DOHH2 (cell line): ENCODE data around the gene MS4A15.
"Not testable (repeated sequence)": the region's sequence is repeated elsewhere in the genome, so short reads cannot be mapped to it uniquely, and the experiment has no call there.

ENCODE experiments used
- H3F3A ChIP-seq: fragments of 200-600 bp; sonication (generic), shearing (Covaris generic); 2 replicates; pipeline ENCODE4 v1.6.0; 2016; ENCODE audit warnings: antibody characterized with exemption, mild to moderate bottlenecking; ENCODE audit not compliant: control insufficient read depth, insufficient read depth
- H3K27ac ChIP-seq: fragments of 200-600 bp; sonication (generic); 2 replicates; pipeline ENCODE4 v1.5.1; 2014; ENCODE audit warnings: low read depth, mild to moderate bottlenecking, low read length, moderate library complexity
- H3K27me3 ChIP-seq: fragments of 200-600 bp; sonication (generic); 2 replicates; pipeline ENCODE4 v1.6.1; 2014; ENCODE audit warnings: mild to moderate bottlenecking, low read length, mixed read lengths; ENCODE audit not compliant: control insufficient read depth
- H3K36me3 ChIP-seq: fragments of 200-600 bp; sonication (generic); 2 replicates; pipeline ENCODE4 v1.6.1; 2014; ENCODE audit warnings: mild to moderate bottlenecking, low read length, moderate library complexity, mixed read lengths; ENCODE audit not compliant: control insufficient read depth
- H3K4me1 ChIP-seq: fragments of 200-600 bp; sonication (generic); 2 replicates; pipeline ENCODE4 v1.6.1; 2014; ENCODE audit warnings: mild to moderate bottlenecking, low read length, mixed read lengths; ENCODE audit not compliant: control insufficient read depth
- H3K4me2 ChIP-seq: fragments of 200-600 bp; sonication (generic); 2 replicates; pipeline ENCODE4 v1.6.0; 2014; ENCODE audit warnings: mild to moderate bottlenecking, low read length, moderate library complexity
- H3K4me3 ChIP-seq: fragments of 200-600 bp; sonication (generic); 2 replicates; pipeline ENCODE4 v1.5.1; 2014; ENCODE audit warnings: mild to moderate bottlenecking, low read length, mixed read lengths
- H3K79me2 ChIP-seq: fragments of 200-600 bp; sonication (generic); 2 replicates; pipeline ENCODE4 v1.6.1; 2014; ENCODE audit warnings: mild to moderate bottlenecking, low read length, mixed read lengths; ENCODE audit not compliant: control insufficient read depth
- H3K9me2 ChIP-seq: fragments of 200-600 bp; sonication (generic); replicated peaks from 2 replicates; pipeline ENCODE4 v1.6.1; 2014; ENCODE audit warnings: mild to moderate bottlenecking, low read length, mixed read lengths; ENCODE audit not compliant: control insufficient read depth
- H3K9me3 ChIP-seq: fragments of 200-600 bp; sonication (generic); 2 replicates; pipeline ENCODE4 v1.6.1; 2014; ENCODE audit warnings: antibody characterized with exemption, low read length, mixed read lengths; ENCODE audit not compliant: control insufficient read depth, insufficient read depth
- H4K20me1 ChIP-seq: fragments of 200-600 bp; sonication (generic); 2 replicates; pipeline ENCODE4 v1.6.0; 2014; ENCODE audit warnings: low read depth, mild to moderate bottlenecking, antibody characterized with exemption, low read length, moderate library complexity; ENCODE audit not compliant: control insufficient read depth, insufficient read depth
- CTCF ChIP-seq: fragments of 200-600 bp; sonication (generic); IDR thresholded peaks from one replicate; pipeline ENCODE4 v1.5.1; 2014; ENCODE audit warnings: antibody characterized with exemption, mild to moderate bottlenecking, low read depth, low read length; ENCODE audit not compliant: poor library complexity, severe bottlenecking
- EZH2phosphoT487 ChIP-seq: fragments of 200-600 bp; sonication (generic); IDR thresholded peaks from 2 replicates; pipeline ENCODE4 v1.6.1; 2017; ENCODE audit warnings: borderline replicate concordance, mild to moderate bottlenecking, antibody characterized with exemption, low read length, moderate library complexity, mixed read lengths

Gene MS4A15

GRCh38 chr11:60757231-60757800 lies 649 bp downstream of the MS4A15 start:
- no peak overlapping the region for H3K27ac ChIP-seq
- peaks cover 6% of the 10 kb centered on the region for H3K4me1 ChIP-seq
- TF ChIP-seq EZH2phosphoT487 (no peak), CTCF (no peak)
- H3K9me3 ChIP-seq, result no peaks in the 10 kb centered on the region
- H4K20me1 ChIP-seq, result no peaks in the 10 kb centered on the region
- no peaks in the 10 kb centered on the region for H3K36me3 ChIP-seq
- H3F3A ChIP-seq, result no peaks in the 10 kb centered on the region
- H3K79me2 ChIP-seq, result no peaks in the 10 kb centered on the region
- H3K9me2 ChIP-seq, result no peaks in the 10 kb centered on the region
- H3K4me3 ChIP-seq, result no peak overlapping the region
- peaks cover 21% of the 10 kb centered on the region for H3K27me3 ChIP-seq
- no peak overlapping the region for H3K4me2 ChIP-seq

GRCh38 chr11:60758671-60759070 lies 2.0 kb downstream of the MS4A15 start:
- not testable (repeated sequence) for H3K9me2 ChIP-seq, H3K79me2 ChIP-seq, H3K9me3 ChIP-seq, H4K20me1 ChIP-seq, H3F3A ChIP-seq, H3K4me3 ChIP-seq, H3K36me3 ChIP-seq, H3K27ac ChIP-seq, H3K4me2 ChIP-seq
- peaks cover 17% of the 10 kb centered on the region for H3K4me1 ChIP-seq
- H3K27me3 ChIP-seq, result peaks cover 20% of the 10 kb centered on the region

GRCh38 chr11:60759438-60760225 lies 3.0 kb downstream of the MS4A15 start:
- H3K4me1 ChIP-seq, result peaks cover 17% of the 10 kb centered on the region
- not testable (repeated sequence) for H3K4me3 ChIP-seq
- peaks cover 20% of the 10 kb centered on the region for H3K27me3 ChIP-seq

GRCh38 chr11:60761436-60762190 lies 4.9 kb downstream of the MS4A15 start:
- Histone ChIP-seq H3K79me2 (no peaks in the 10 kb centered on the region), H3K27me3 (peaks cover 20% of the 10 kb centered on the region), H4K20me1 (no peaks in the 10 kb centered on the region), H3K9me2 (no peaks in the 10 kb centered on the region), H3K36me3 (no peaks in the 10 kb centered on the region), H3F3A (no peaks in the 10 kb centered on the region), H3K9me3 (no peaks in the 10 kb centered on the region), H3K4me2 (no peak overlapping the region), H3K4me1 (peaks cover 17% of the 10 kb centered on the region), H3K4me3 (no peak overlapping the region), H3K27ac (no peak overlapping the region)
- no peak for TF ChIP-seq CTCF
- TF ChIP-seq EZH2phosphoT487, result no peak

More at GRCh38 chr11:60759438-60760225, 3.0 kb downstream of the MS4A15 start:
- H3F3A ChIP-seq, H3K9me3 ChIP-seq, H3K9me2 ChIP-seq, H4K20me1 ChIP-seq, H3K36me3 ChIP-seq, H3K4me2 ChIP-seq, H3K27ac ChIP-seq, H3K79me2 ChIP-seq: not testable (repeated sequence)
